Measurements from ENCODE around the gene NIT1.
A peak's percentile ranks its signal among the peaks of the same experiment; 100 is the strongest.

Gene NIT1

DNA sequence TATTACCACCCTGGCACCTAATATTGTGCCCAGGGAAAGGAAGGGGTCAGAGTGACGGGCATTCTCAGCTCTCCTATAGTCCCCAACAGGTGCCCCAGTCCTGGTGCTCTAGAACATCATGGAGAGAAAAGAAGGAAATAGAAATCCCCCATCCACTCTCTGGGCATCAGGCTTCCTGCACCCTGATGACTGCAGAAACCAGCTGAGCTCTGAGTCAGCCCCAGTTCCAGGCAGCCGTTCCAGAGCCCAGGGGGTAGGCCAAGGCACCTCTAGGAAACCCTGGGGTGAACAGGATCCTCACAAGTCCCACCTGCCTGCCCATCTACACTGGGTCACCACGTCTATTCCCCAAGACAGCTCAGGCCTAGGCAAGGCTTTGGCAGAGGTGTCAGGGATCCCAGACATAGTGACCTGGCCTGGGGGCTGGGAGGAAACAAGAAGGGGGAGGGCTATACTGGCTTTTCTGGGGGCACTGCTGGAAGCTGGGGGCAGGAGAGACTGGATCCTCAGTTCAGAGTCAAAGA, 29.3 kb upstream of the NIT1 start:
- Histone ChIP-seq H3K4ac (ENCODE audit: low read depth, low read length) (no peak overlapping the region), H3K18ac (ENCODE audit: low read length) (no peak overlapping the region), H2BK120ac (ENCODE audit: low read depth, low read length) (no peak overlapping the region), H3K27ac (ENCODE audit: low read depth, low read length) (no peak overlapping the region), H3K4me2 (ENCODE audit: low read length) (no peak overlapping the region), H4K8ac (ENCODE audit: low read depth, low read length) (no peak overlapping the region), H3K56ac (ENCODE audit: low read length) (peak overlapping the region; percentile 9), H3K27me3 (ENCODE audit: insufficient read depth, low read length, poor library complexity) (no peaks in the 10 kb centered on the region), H3K4me1 (ENCODE audit: control insufficient read depth, low read depth, low read length) (peaks cover 6% of the 10 kb centered on the region), H2BK5ac (ENCODE audit: low read length) (no peak overlapping the region), H3K4me3 (ENCODE audit: low read length) (no peak overlapping the region), H4K5ac (ENCODE audit: low read length) (no peak overlapping the region), H2AK5ac (ENCODE audit: low read length) (no peak overlapping the region), H3K23ac (ENCODE audit: low read length) (no peak overlapping the region), H3K79me2 (ENCODE audit: control insufficient read depth, insufficient read depth, low read length) (no peaks in the 10 kb centered on the region), H3K79me1 (ENCODE audit: low read length) (no peaks in the 10 kb centered on the region), H2BK15ac (replicated peaks; ENCODE audit: low read depth) (no peak overlapping the region), H3K36me3 (ENCODE audit: control insufficient read depth, insufficient read depth, low read length) (no peaks in the 10 kb centered on the region), H3K9ac (ENCODE audit: low read length) (no peak overlapping the region)
- WGBS (ENCODE audit: extremely low coverage, insufficient coverage, low lambda C conversion rate): no CpG with 5 or more reads among the region's 3 CpGs
- DNase-seq: no peak

DNA sequence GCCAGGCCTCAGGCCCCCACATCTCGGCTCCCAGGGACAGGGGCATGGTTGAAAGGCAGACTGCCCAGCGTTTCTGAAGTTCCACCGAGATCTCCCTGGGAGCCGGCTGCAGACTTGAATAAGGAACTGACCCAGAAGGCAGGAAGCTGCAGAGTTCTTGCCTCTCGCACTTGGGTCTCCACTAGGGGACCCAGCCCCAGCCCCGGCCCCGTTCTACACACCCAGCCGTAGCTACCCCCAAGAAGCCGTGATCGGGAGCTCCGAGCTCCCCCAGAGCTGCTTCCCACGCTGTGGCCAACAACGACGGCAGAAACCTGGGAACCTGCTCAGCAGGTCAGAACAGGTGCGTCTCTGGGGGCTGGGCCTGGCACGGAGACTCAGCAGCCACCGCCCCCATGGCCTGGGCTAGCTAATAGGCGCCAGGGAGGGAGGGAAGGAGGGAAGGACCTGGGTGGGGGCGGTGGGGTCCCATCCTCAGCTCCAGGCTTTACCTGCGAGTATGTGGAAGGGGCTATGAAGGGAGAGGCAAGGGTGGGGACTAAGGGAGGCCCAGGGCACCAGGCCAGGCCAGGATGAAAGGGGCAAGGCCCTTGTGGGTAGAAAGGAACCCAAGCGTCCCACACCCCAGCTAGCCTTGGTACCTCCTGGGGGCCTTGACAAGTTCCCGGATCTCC, 28.5 kb upstream of the NIT1 start, which contains the start of gene NECTIN4:
TSS of gene NECTIN4 (minus strand) at position 308 of the 674 bp plus-strand sequence. CDS start at position 46, 262 bp downstream.
- Histone ChIP-seq H3K36me3 (ENCODE audit: control insufficient read depth, insufficient read depth, low read length) (no peaks in the 10 kb centered on the region), H3K4ac (ENCODE audit: low read depth, low read length) (no peak within 1 kb of the TSS), H3K18ac (ENCODE audit: low read length) (no peak within 1 kb of the TSS), H2AK5ac (ENCODE audit: low read length) (no peak within 1 kb of the TSS), H2BK120ac (ENCODE audit: low read depth, low read length) (no peak within 1 kb of the TSS), H3K27ac (ENCODE audit: low read depth, low read length) (no peak within 1 kb of the TSS), H3K9ac (ENCODE audit: low read length) (no peak within 1 kb of the TSS), H3K4me3 (ENCODE audit: low read length) (no peak within 1 kb of the TSS), H4K8ac (ENCODE audit: low read depth, low read length) (no peak within 1 kb of the TSS), H3K27me3 (ENCODE audit: insufficient read depth, low read length, poor library complexity) (no peaks in the 10 kb centered on the region), H2BK15ac (replicated peaks; ENCODE audit: low read depth) (no peak within 1 kb of the TSS), H3K79me2 (ENCODE audit: control insufficient read depth, insufficient read depth, low read length) (no peaks in the 10 kb centered on the region), H3K23ac (ENCODE audit: low read length) (no peak within 1 kb of the TSS), H2BK5ac (ENCODE audit: low read length) (no peak within 1 kb of the TSS), H3K79me1 (ENCODE audit: low read length) (no peaks in the 10 kb centered on the region), H3K4me2 (ENCODE audit: low read length) (no peak within 1 kb of the TSS), H3K4me1 (ENCODE audit: control insufficient read depth, low read depth, low read length) (peaks cover 3% of the 10 kb centered on the region), H3K56ac (ENCODE audit: low read length) (peak within 1 kb of the TSS; percentile 9), H4K5ac (ENCODE audit: low read length) (no peak within 1 kb of the TSS)
- WGBS (ENCODE audit: extremely low coverage, insufficient coverage, low lambda C conversion rate): no CpG with 5 or more reads among the region's 22 CpGs
- no peak for DNase-seq

DNA sequence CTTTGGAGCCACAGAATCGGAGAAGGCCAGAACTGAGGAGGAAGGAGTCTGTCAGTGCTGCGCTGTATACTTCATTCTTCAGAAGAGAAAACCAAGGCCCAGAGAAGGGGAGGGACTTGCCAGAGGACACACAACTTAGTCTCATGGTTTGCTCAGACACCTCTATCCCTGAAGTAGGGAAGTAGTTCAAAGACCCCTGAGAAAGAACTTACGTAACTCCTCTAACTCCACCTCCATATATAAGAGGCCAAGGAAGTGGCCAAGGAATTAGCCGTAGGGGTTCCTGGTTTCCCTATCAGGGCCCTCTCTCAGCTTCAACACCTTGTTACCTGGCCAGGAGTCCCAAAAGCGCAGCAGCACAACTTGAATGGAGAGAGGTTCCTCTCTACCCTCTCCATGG, 28.0 kb upstream of the NIT1 start:
- H2BK5ac ChIP-seq (ENCODE audit: low read length): no peak overlapping the region
- H3K4me3 ChIP-seq (ENCODE audit: low read length): no peak overlapping the region
- H3K27me3 ChIP-seq (ENCODE audit: insufficient read depth, low read length, poor library complexity): no peaks in the 10 kb centered on the region
- no peak overlapping the region for H3K18ac ChIP-seq (ENCODE audit: low read length)
- no peak overlapping the region for H3K4me2 ChIP-seq (ENCODE audit: low read length)
- no peak overlapping the region for H3K23ac ChIP-seq (ENCODE audit: low read length)
- H3K79me2 ChIP-seq (ENCODE audit: control insufficient read depth, insufficient read depth, low read length): no peaks in the 10 kb centered on the region
- WGBS (ENCODE audit: extremely low coverage, insufficient coverage, low lambda C conversion rate): no CpG with 5 or more reads among the region's 5 CpGs
- H3K36me3 ChIP-seq (ENCODE audit: control insufficient read depth, insufficient read depth, low read length): no peaks in the 10 kb centered on the region
- no peak overlapping the region for H3K56ac ChIP-seq (ENCODE audit: low read length)
- peaks cover 1% of the 10 kb centered on the region for H3K4me1 ChIP-seq (ENCODE audit: control insufficient read depth, low read depth, low read length)
- no peak for DNase-seq
- no peak overlapping the region for H3K27ac ChIP-seq (ENCODE audit: low read depth, low read length)
- H2BK120ac ChIP-seq (ENCODE audit: low read depth, low read length): no peak overlapping the region
- H4K5ac ChIP-seq (ENCODE audit: low read length): no peak overlapping the region
- no peak overlapping the region for H3K4ac ChIP-seq (ENCODE audit: low read depth, low read length)
- H3K9ac ChIP-seq (ENCODE audit: low read length): no peak overlapping the region
- H2AK5ac ChIP-seq (ENCODE audit: low read length): no peak overlapping the region
- no peak overlapping the region for H2BK15ac ChIP-seq (replicated peaks; ENCODE audit: low read depth)
- no peak overlapping the region for H4K8ac ChIP-seq (ENCODE audit: low read depth, low read length)
- H3K79me1 ChIP-seq (ENCODE audit: low read length): no peaks in the 10 kb centered on the region

DNA sequence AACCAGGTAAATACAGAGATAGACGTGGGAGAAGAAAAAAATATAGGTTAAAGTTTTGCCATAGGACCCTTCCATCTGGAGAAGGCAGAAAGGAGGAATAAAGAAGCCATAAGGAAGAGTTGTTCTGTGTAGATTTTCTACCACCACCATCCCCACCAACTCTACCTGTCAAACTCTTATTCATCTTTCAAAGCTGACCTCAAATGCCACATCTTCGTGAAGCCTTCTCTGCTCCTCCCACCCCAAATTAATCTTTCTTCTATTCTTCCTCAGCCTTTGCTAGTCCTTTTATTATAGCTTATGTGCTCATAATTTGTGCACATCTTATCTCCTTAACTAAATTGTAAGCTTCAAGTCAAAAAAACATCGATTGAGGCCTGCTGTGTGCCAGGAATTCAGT, 27.3 kb upstream of the NIT1 start:
- no peak for DNase-seq
- Histone ChIP-seq H3K56ac (ENCODE audit: low read length) (no peak overlapping the region), H2BK5ac (ENCODE audit: low read length) (no peak overlapping the region), H3K23ac (ENCODE audit: low read length) (no peak overlapping the region), H4K8ac (ENCODE audit: low read depth, low read length) (no peak overlapping the region), H4K5ac (ENCODE audit: low read length) (no peak overlapping the region), H3K4me3 (ENCODE audit: low read length) (no peak overlapping the region), H3K18ac (ENCODE audit: low read length) (no peak overlapping the region), H3K4me2 (ENCODE audit: low read length) (no peak overlapping the region), H3K4ac (ENCODE audit: low read depth, low read length) (no peak overlapping the region), H3K36me3 (ENCODE audit: control insufficient read depth, insufficient read depth, low read length) (no peaks in the 10 kb centered on the region), H3K79me2 (ENCODE audit: control insufficient read depth, insufficient read depth, low read length) (no peaks in the 10 kb centered on the region), H3K9ac (ENCODE audit: low read length) (no peak overlapping the region), H2AK5ac (ENCODE audit: low read length) (no peak overlapping the region), H3K27ac (ENCODE audit: low read depth, low read length) (no peak overlapping the region), H3K4me1 (ENCODE audit: control insufficient read depth, low read depth, low read length) (no peaks in the 10 kb centered on the region), H3K27me3 (ENCODE audit: insufficient read depth, low read length, poor library complexity) (no peaks in the 10 kb centered on the region), H3K79me1 (ENCODE audit: low read length) (no peaks in the 10 kb centered on the region), H2BK15ac (replicated peaks; ENCODE audit: low read depth) (no peak overlapping the region), H2BK120ac (ENCODE audit: low read depth, low read length) (no peak overlapping the region)
- WGBS (ENCODE audit: extremely low coverage, insufficient coverage, low lambda C conversion rate): no CpG with 5 or more reads among the region's 3 CpGs

DNA sequence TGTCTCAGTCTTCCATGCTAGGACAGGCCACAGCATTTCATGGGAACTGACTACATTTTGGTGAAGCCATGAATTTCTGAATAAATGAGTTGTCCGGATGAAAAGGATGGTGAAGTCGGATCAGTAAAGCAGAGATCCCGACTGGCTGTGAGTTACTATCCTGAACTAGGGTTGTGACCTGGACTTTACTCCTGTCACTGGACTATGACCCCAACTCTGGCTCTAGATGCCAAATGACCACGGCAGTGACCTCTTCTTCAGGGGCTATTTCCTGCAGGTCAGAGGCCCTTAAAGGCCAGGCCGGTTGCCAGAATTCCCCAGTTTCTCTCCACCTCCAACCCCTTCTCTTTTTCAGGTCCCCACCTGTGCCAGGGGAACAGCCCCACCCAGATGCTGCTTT, 26.8 kb upstream of the NIT1 start:
- Histone ChIP-seq H3K36me3 (ENCODE audit: control insufficient read depth, insufficient read depth, low read length) (no peaks in the 10 kb centered on the region), H2BK120ac (ENCODE audit: low read depth, low read length) (no peak overlapping the region), H2AK5ac (ENCODE audit: low read length) (no peak overlapping the region), H4K8ac (ENCODE audit: low read depth, low read length) (no peak overlapping the region), H3K23ac (ENCODE audit: low read length) (no peak overlapping the region), H2BK15ac (replicated peaks; ENCODE audit: low read depth) (no peak overlapping the region), H3K79me1 (ENCODE audit: low read length) (no peaks in the 10 kb centered on the region), H3K4ac (ENCODE audit: low read depth, low read length) (no peak overlapping the region), H3K9ac (ENCODE audit: low read length) (no peak overlapping the region), H3K18ac (ENCODE audit: low read length) (no peak overlapping the region), H3K4me2 (ENCODE audit: low read length) (no peak overlapping the region), H3K4me3 (ENCODE audit: low read length) (no peak overlapping the region), H3K56ac (ENCODE audit: low read length) (no peak overlapping the region), H2BK5ac (ENCODE audit: low read length) (no peak overlapping the region), H4K5ac (ENCODE audit: low read length) (no peak overlapping the region), H3K27ac (ENCODE audit: low read depth, low read length) (no peak overlapping the region), H3K27me3 (ENCODE audit: insufficient read depth, low read length, poor library complexity) (no peaks in the 10 kb centered on the region), H3K79me2 (ENCODE audit: control insufficient read depth, insufficient read depth, low read length) (no peaks in the 10 kb centered on the region), H3K4me1 (ENCODE audit: control insufficient read depth, low read depth, low read length) (no peaks in the 10 kb centered on the region)
- WGBS (ENCODE audit: extremely low coverage, insufficient coverage, low lambda C conversion rate): no CpG with 5 or more reads among the region's 5 CpGs
- DNase-seq: no peak

All from mesendoderm (in vitro differentiated cells).